ENCODE results near the gene ERN1.

Gene ERN1

DNA sequence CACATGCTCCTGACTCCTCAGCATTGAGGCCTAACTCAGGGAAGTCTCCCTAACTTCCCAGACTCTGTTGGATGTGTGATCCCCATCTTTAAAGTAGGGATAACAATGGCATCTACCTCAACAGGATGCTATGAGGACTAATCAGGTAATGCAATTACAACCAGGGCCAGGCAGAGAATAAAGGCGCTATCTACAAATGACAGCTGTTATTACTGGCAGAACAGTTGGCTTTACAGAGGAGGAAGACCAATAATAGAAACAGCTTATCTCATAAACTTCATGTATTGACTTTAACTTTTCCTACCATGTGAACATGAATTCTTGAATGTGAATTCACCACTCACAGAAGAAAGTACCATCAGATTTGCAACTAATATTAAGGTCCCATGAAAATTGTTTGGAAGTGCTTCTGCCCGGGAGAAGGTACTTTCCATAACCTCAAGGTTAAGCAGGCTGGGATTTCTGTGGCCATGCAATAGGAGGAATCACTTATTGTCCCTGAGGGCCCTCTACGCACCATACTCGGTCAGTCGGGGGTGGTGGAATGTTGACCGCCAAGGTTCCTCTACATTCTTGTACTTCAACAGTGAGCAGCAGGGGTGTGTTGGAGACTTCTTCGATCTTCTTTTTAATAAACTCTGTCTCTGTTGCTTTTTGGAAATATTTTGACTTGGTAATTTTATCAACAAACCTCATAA, 22.6 kb upstream of the ERN1 start:
- Mint-ChIP-seq H3K36me3 (ENCODE audit: low read depth) (peaks cover 46% of the 10 kb centered on the region), H3K27ac (no peak overlapping the region), H3K4me1 (ENCODE audit: low read depth) (peaks cover 9% of the 10 kb centered on the region), H3K27me3 (no peaks in the 10 kb centered on the region), H3K9me3 (no peaks in the 10 kb centered on the region), H3K4me3 (no peak overlapping the region)
- no peak for DNase-seq

- peaks cover 46% of the 10 kb centered on the region for H3K36me3 Mint-ChIP-seq (ENCODE audit: low read depth)
Observed at GRCh38 chr17:64151016-64151368, 21.0 kb upstream of the ERN1 start.

GRCh38 chr17:64150237-64151015, 20.5 kb upstream of the ERN1 start:
- Mint-ChIP-seq H3K27ac (peak overlapping the region; percentile 72), H3K36me3 (ENCODE audit: low read depth) (peaks cover 46% of the 10 kb centered on the region), H3K4me1 (ENCODE audit: low read depth) (peaks cover 20% of the 10 kb centered on the region), H3K9me3 (no peaks in the 10 kb centered on the region), H3K27me3 (no peaks in the 10 kb centered on the region), H3K4me3 (no peak overlapping the region)
- peak; percentile 5 for DNase-seq

More at GRCh38 chr17:64151016-64151368, 21.0 kb upstream of the ERN1 start:
- H3K4me3 Mint-ChIP-seq: no peak overlapping the region
- no peaks in the 10 kb centered on the region for H3K9me3 Mint-ChIP-seq
- no peaks in the 10 kb centered on the region for H3K27me3 Mint-ChIP-seq
- DNase-seq: no peak
- peaks cover 20% of the 10 kb centered on the region for H3K4me1 Mint-ChIP-seq (ENCODE audit: low read depth)
- peak overlapping the region; percentile 72 for H3K27ac Mint-ChIP-seq

- Mint-ChIP-seq H3K4me1 (ENCODE audit: low read depth) (peaks cover 25% of the 10 kb centered on the region), H3K27ac (no peak overlapping the region), H3K4me3 (no peak overlapping the region), H3K9me3 (no peaks in the 10 kb centered on the region), H3K36me3 (ENCODE audit: low read depth) (peaks cover 38% of the 10 kb centered on the region), H3K27me3 (no peaks in the 10 kb centered on the region)
- no peak for DNase-seq
Observed at GRCh38 chr17:64149196-64149595, 19.3 kb upstream of the ERN1 start.

GRCh38 chr17:64148699-64149098, 18.8 kb upstream of the ERN1 start:
- peak; percentile 53 for DNase-seq
- Mint-ChIP-seq H3K27me3 (no peaks in the 10 kb centered on the region), H3K4me3 (no peak overlapping the region), H3K9me3 (no peaks in the 10 kb centered on the region), H3K27ac (no peak overlapping the region), H3K36me3 (ENCODE audit: low read depth) (peaks cover 36% of the 10 kb centered on the region), H3K4me1 (ENCODE audit: low read depth) (peaks cover 25% of the 10 kb centered on the region)

GRCh38 chr17:64148017-64148631, 18.2 kb upstream of the ERN1 start:
- DNase-seq: no peak
- no peaks in the 10 kb centered on the region for H3K9me3 Mint-ChIP-seq
- peaks cover 32% of the 10 kb centered on the region for H3K36me3 Mint-ChIP-seq (ENCODE audit: low read depth)
- H3K4me3 Mint-ChIP-seq: no peak overlapping the region
- peaks cover 25% of the 10 kb centered on the region for H3K4me1 Mint-ChIP-seq (ENCODE audit: low read depth)
- no peak overlapping the region for H3K27ac Mint-ChIP-seq
- no peaks in the 10 kb centered on the region for H3K27me3 Mint-ChIP-seq

DNA sequence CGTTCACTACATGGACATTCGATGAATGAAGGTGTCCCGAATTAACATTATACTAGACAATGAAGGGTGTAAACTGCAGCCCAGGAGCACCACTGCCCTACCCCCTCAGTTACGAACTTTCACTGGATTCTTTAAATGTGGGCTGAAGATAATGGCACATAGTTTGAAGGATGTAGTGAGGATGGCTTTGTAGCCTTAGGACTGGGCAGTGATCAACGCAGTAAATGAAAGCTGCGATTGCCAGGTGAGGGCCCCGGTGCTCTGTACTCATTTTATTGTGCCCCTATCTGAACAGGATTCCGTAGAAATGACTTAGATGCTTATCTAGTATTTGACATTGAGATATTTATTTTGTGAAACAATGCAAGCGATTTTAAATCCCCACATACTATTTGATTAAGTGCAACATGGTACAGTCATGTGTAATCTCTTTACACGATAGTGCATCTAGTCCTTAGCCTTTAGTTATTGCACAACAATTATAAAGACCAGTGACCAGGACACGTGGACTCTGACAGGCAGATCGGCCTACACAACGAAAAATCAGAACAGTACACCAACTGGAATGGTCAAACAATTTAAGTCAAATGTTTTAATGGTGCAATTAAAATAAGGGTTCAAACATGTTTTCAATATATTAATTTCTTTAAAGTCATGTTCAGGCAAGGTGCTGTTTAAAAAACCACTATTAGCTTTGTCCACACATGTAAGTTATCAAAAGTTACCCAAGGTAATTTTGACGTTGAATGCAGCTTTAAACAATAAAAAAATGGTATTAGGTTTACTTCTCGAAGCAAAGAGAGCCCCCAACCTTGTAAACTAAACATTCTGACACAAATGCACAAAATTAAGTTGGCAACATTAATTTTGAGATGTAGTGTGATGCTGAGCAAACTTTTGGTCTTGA, 17.4 kb upstream of the ERN1 start:
- no peak overlapping the region for H3K4me3 Mint-ChIP-seq
- H3K36me3 Mint-ChIP-seq (ENCODE audit: low read depth): peaks cover 25% of the 10 kb centered on the region
- no peaks in the 10 kb centered on the region for H3K9me3 Mint-ChIP-seq
- H3K27me3 Mint-ChIP-seq: no peaks in the 10 kb centered on the region
- no peak overlapping the region for H3K27ac Mint-ChIP-seq
- peaks cover 25% of the 10 kb centered on the region for H3K4me1 Mint-ChIP-seq (ENCODE audit: low read depth)
- peak; percentile 64 for DNase-seq

- Mint-ChIP-seq H3K4me1 (ENCODE audit: low read depth) (peaks cover 25% of the 10 kb centered on the region), H3K27me3 (no peaks in the 10 kb centered on the region), H3K36me3 (ENCODE audit: low read depth) (peaks cover 19% of the 10 kb centered on the region), H3K9me3 (no peaks in the 10 kb centered on the region), H3K4me3 (no peak overlapping the region), H3K27ac (no peak overlapping the region)
- DNase-seq: peak; percentile 80
Observed at GRCh38 chr17:64146418-64147109, 16.6 kb upstream of the ERN1 start.

DNA sequence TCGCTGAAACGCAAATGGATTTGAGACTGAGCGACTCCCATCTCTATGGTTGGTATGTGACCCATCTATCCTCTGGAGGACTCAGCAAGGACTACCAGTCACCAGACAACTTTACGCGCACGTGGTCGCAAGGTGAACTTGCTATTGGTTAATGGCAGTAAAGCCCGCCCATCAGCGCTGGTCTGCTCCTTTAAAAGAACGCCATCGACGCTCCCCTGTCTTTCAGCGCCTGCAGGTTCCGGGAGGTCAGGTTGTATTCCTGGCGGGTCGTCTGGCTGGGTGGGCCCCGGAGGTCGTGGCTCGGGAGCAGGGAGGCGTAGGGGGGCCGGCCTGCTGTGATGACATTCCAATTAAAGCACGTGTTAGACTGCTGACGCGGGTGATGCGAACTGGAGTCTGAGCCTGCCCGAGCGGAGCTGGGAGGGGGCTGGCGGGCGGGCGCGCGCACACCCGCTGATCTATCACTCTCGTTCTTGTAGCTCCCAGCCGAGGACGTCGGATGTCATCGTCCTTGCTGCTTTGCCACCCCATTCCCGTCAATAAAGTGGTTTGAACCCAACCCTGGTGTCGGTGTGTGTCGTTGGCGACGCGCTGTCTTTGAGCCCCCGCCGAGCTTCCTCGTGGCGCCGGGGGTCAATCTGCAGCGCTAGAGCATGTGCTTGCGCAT, 15.9 kb upstream of the ERN1 start:
- peak; percentile 95 for DNase-seq
- H3K27me3 Mint-ChIP-seq: no peaks in the 10 kb centered on the region
- no peak overlapping the region for H3K4me3 Mint-ChIP-seq
- H3K9me3 Mint-ChIP-seq: no peaks in the 10 kb centered on the region
- peaks cover 13% of the 10 kb centered on the region for H3K36me3 Mint-ChIP-seq (ENCODE audit: low read depth)
- H3K4me1 Mint-ChIP-seq (ENCODE audit: low read depth): peaks cover 25% of the 10 kb centered on the region
- H3K27ac Mint-ChIP-seq: no peak overlapping the region

GRCh38 chr17:64145375-64145750, 15.4 kb upstream of the ERN1 start:
- Mint-ChIP-seq H3K27me3 (no peaks in the 10 kb centered on the region), H3K9me3 (no peaks in the 10 kb centered on the region), H3K4me3 (no peak overlapping the region), H3K27ac (no peak overlapping the region), H3K4me1 (ENCODE audit: low read depth) (peaks cover 25% of the 10 kb centered on the region), H3K36me3 (ENCODE audit: low read depth) (peaks cover 8% of the 10 kb centered on the region)
- no peak for DNase-seq

GRCh38 chr17:64139542-64139941, 9.6 kb upstream of the ERN1 start:
- H3K4me3 Mint-ChIP-seq: no peak overlapping the region
- no peaks in the 10 kb centered on the region for H3K4me1 Mint-ChIP-seq (ENCODE audit: low read depth)
- no peaks in the 10 kb centered on the region for H3K36me3 Mint-ChIP-seq (ENCODE audit: low read depth)
- H3K27ac Mint-ChIP-seq: no peak overlapping the region
- no peaks in the 10 kb centered on the region for H3K9me3 Mint-ChIP-seq
- no peak for DNase-seq
- no peaks in the 10 kb centered on the region for H3K27me3 Mint-ChIP-seq

DNA sequence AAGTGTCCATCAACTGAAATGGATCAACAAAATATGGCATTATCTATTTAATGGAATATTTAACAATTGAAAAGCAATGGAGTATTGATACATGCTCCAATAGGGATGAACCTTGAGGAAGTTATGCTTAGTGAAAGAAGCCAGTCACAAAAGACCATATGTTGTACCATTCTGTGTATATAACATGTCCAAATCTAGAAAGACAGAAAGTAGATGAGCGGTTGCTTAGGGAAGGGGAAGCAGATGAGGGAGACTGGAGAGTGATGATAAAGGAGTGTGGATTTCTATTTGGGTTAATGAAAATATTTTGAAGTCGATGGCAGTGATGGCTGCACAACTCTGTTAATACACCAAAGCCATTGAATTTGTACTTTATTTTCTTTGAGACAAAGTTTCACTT, 8.5 kb upstream of the ERN1 start:
- H3K36me3 Mint-ChIP-seq (ENCODE audit: low read depth): no peaks in the 10 kb centered on the region
- H3K9me3 Mint-ChIP-seq: no peaks in the 10 kb centered on the region
- H3K4me1 Mint-ChIP-seq (ENCODE audit: low read depth): peaks cover 1% of the 10 kb centered on the region
- no peaks in the 10 kb centered on the region for H3K27me3 Mint-ChIP-seq
- H3K4me3 Mint-ChIP-seq: no peak overlapping the region
- no peak for DNase-seq
- H3K27ac Mint-ChIP-seq: no peak overlapping the region

DNA sequence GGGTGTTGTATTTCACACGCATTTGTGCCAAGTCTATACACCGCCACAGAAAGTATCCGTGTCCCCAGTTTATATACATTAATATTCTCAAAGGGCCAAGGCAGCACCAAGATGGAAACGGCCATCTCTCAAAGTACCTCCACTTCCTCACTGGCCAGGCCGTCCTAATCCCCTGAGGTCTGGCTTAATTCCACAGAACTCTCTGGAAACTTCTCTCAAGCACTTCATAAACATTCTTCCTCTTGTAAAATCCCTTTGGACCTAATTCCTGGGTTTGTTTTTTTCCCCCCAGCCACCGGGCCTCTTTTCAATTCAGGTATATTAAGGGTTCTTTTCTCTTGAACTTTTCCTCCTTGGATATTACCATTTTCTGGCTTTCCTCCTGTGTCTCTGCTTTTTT, 5.1 kb upstream of the ERN1 start:
- Mint-ChIP-seq H3K36me3 (ENCODE audit: low read depth) (no peaks in the 10 kb centered on the region), H3K9me3 (no peaks in the 10 kb centered on the region), H3K27ac (no peak overlapping the region), H3K4me3 (no peak overlapping the region), H3K27me3 (no peaks in the 10 kb centered on the region), H3K4me1 (ENCODE audit: low read depth) (peaks cover 21% of the 10 kb centered on the region)
- DNase-seq: no peak
